ENCODE results near the gene GNG11.

DNA sequence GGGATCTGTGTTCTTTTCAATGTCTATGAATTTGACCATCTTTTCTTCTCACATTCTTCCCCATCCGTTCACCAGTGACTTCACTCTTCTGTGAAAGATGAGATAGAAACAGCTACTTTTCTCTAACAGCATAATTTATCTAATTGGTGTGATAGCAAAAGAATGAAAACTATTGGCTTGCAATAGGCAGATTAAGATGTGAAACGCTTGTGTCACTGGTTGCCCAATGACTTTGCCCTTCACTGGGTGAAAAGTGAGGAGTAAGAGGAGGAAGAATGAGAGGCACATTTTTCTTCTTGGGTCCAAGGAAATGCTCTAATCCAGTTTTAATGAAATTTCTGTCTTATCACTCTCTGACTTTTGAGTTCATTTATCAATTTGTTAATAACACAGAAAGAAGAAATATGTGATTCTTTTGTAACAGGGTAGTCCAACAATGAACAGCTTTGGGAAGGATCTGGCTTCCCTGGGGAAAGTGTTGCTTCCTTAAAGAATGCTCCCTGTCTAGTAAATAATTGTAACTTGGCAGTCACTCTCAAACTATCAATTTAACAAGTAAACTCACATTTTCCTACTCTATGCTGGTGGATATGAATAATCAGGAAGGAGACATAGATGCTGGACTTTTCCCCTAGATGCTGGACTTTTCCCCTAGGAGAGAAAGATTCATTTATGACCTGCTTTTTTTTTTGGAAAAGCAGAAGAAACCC, 47.5 kb downstream of the GNG11 start:
- TF ChIP-seq, protein P1, sequence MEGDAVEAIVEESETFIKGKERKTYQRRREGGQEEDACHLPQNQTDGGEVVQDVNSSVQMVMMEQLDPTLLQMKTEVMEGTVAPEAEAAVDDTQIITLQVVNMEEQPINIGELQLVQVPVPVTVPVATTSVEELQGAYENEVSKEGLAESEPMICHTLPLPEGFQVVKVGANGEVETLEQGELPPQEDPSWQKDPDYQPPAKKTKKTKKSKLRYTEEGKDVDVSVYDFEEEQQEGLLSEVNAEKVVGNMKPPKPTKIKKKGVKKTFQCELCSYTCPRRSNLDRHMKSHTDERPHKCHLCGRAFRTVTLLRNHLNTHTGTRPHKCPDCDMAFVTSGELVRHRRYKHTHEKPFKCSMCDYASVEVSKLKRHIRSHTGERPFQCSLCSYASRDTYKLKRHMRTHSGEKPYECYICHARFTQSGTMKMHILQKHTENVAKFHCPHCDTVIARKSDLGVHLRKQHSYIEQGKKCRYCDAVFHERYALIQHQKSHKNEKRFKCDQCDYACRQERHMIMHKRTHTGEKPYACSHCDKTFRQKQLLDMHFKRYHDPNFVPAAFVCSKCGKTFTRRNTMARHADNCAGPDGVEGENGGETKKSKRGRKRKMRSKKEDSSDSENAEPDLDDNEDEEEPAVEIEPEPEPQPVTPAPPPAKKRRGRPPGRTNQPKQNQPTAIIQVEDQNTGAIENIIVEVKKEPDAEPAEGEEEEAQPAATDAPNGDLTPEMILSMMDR (IDR thresholded peaks at IDR 0.05) = no peak
- TF ChIP-seq SIN3A (IDR thresholded peaks at IDR 0.05; ENCODE audit: borderline replicate concordance, insufficient read depth, low read depth, low read length) = no peak
- TF ChIP-seq, protein P2, sequence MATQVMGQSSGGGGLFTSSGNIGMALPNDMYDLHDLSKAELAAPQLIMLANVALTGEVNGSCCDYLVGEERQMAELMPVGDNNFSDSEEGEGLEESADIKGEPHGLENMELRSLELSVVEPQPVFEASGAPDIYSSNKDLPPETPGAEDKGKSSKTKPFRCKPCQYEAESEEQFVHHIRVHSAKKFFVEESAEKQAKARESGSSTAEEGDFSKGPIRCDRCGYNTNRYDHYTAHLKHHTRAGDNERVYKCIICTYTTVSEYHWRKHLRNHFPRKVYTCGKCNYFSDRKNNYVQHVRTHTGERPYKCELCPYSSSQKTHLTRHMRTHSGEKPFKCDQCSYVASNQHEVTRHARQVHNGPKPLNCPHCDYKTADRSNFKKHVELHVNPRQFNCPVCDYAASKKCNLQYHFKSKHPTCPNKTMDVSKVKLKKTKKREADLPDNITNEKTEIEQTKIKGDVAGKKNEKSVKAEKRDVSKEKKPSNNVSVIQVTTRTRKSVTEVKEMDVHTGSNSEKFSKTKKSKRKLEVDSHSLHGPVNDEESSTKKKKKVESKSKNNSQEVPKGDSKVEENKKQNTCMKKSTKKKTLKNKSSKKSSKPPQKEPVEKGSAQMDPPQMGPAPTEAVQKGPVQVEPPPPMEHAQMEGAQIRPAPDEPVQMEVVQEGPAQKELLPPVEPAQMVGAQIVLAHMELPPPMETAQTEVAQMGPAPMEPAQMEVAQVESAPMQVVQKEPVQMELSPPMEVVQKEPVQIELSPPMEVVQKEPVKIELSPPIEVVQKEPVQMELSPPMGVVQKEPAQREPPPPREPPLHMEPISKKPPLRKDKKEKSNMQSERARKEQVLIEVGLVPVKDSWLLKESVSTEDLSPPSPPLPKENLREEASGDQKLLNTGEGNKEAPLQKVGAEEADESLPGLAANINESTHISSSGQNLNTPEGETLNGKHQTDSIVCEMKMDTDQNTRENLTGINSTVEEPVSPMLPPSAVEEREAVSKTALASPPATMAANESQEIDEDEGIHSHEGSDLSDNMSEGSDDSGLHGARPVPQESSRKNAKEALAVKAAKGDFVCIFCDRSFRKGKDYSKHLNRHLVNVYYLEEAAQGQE (IDR thresholded peaks at IDR 0.05; ENCODE audit: insufficient read depth in 1 of 2, low read depth in 2 of 2, low read length in 1 of 2) = no peak
- TF ChIP-seq POLR2AphosphoS5 (IDR thresholded peaks at IDR 0.05; ENCODE audit: low read depth, low read length) = no peak
- TF ChIP-seq TCF7L2 (IDR thresholded peaks at IDR 0.05; ENCODE audit: low read depth, low read length) = no peak
